Measurements from ENCODE around the gene AGPS.

DNA sequence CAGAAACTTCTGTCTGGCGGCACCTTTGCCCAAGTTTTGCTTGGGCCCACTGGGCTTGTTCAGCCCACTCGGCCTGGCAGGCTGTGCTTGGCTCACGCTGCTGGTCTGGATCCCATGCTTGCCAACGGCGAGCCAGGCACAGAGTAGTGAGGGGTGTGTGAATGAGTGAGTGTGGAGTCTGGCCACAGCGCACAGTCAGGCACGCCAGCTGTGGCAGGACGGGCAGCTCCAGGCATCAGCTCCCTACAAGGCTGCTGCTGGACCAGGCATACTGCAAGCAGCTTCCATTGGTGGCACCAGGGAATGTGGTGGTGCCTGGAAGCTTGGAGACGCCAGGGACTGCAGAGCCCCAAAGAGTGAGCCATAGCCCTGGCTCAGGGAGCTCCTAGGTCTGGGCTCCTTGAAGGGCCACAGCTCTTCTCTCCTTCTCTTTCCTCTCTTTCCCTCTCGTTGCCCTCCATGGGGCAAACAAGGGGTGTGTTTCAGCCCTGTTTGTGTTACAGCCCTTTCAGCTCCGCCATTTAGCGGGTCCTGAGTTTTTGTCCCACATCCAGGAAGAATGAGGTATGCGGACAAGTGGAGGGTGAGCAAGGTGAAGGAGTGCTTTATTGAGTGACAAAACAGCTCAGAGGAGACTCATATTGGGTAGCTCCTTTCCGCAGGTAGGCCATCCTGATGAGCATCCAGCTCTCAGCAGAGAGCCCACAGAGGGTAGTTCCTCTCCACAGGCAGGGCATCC, 73.0 kb downstream of the AGPS start:
- TF ChIP-seq NFE2L2 (IDR thresholded peaks at IDR 0.05; ENCODE audit: low read length) (no peak), MAZ (IDR thresholded peaks at IDR 0.05; ENCODE audit: borderline replicate concordance, low read depth, low read length) (no peak), MAZ (CRISPR knock-in tag; IDR thresholded peaks at IDR 0.05; ENCODE audit: low read depth) (no peak), ZFX (CRISPR knock-in tag; IDR thresholded peaks at IDR 0.05; ENCODE audit: low read depth) (no peak), ZNF644 (CRISPR knock-in tag; IDR thresholded peaks at IDR 0.05; ENCODE audit: low read depth) (no peak), ZSCAN25 (CRISPR knock-in tag; IDR thresholded peaks at IDR 0.05) (no peak), SP1 (IDR thresholded peaks at IDR 0.05) (no peak), SP1 (CRISPR knock-in tag; IDR thresholded peaks at IDR 0.05) (no peak), ZNF20 (CRISPR knock-in tag; IDR thresholded peaks at IDR 0.05) (no peak), POLR2A (IDR thresholded peaks at IDR 0.05; ENCODE audit: insufficient read depth in 1 of 2, low read depth in 2 of 2, low read length in 2 of 2) (no peak)
- TF ChIP-seq, protein P1, sequence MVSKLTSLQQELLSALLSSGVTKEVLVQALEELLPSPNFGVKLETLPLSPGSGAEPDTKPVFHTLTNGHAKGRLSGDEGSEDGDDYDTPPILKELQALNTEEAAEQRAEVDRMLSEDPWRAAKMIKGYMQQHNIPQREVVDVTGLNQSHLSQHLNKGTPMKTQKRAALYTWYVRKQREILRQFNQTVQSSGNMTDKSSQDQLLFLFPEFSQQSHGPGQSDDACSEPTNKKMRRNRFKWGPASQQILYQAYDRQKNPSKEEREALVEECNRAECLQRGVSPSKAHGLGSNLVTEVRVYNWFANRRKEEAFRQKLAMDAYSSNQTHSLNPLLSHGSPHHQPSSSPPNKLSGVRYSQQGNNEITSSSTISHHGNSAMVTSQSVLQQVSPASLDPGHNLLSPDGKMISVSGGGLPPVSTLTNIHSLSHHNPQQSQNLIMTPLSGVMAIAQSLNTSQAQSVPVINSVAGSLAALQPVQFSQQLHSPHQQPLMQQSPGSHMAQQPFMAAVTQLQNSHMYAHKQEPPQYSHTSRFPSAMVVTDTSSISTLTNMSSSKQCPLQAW (CRISPR knock-in tag; IDR thresholded peaks at IDR 0.05), result no peak
- TF ChIP-seq, protein P2, sequence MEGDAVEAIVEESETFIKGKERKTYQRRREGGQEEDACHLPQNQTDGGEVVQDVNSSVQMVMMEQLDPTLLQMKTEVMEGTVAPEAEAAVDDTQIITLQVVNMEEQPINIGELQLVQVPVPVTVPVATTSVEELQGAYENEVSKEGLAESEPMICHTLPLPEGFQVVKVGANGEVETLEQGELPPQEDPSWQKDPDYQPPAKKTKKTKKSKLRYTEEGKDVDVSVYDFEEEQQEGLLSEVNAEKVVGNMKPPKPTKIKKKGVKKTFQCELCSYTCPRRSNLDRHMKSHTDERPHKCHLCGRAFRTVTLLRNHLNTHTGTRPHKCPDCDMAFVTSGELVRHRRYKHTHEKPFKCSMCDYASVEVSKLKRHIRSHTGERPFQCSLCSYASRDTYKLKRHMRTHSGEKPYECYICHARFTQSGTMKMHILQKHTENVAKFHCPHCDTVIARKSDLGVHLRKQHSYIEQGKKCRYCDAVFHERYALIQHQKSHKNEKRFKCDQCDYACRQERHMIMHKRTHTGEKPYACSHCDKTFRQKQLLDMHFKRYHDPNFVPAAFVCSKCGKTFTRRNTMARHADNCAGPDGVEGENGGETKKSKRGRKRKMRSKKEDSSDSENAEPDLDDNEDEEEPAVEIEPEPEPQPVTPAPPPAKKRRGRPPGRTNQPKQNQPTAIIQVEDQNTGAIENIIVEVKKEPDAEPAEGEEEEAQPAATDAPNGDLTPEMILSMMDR (CRISPR knock-in tag; IDR thresholded peaks at IDR 0.05), result no peak
